Activated naive CD4-positive, alpha-beta T cell treated with Interleukin-2 at 50 U/mL for 16 hours (primary cell): ENCODE results near the gene TIPRL.
A peak's percentile ranks its signal among the peaks of the same experiment; 100 is the strongest.
"Not testable (repeated sequence)": the region's sequence is repeated elsewhere in the genome, so short reads cannot be mapped to it uniquely, and the experiment has no call there.

Source experiments
- DNase-seq: peaks from one replicate; pipeline ENCODE4 v3.0.0-alpha.2; 2020

The TIPRL gene

GRCh38 chr1:168159979-168160378 is 18.8 kb upstream of the TIPRL start:
- no peak for DNase-seq

- DNase-seq, result no peak
Measured at GRCh38 chr1:168161459-168161858, 17.3 kb upstream of the TIPRL start.

- DNase-seq, result no peak
Measured at GRCh38 chr1:168163670-168164069, 15.1 kb upstream of the TIPRL start.

GRCh38 chr1:168164771-168165170 is 14.0 kb upstream of the TIPRL start:
- DNase-seq, result no peak

- no peak for DNase-seq
Measured at GRCh38 chr1:168167806-168168205, 11.0 kb upstream of the TIPRL start.

GRCh38 chr1:168170564-168171508 is 7.9 kb upstream of the TIPRL start:
- no peak for DNase-seq

- no peak for DNase-seq
Measured at GRCh38 chr1:168172250-168172915, 6.4 kb upstream of the TIPRL start.

GRCh38 chr1:168178227-168178637 is 530 bp upstream of the TIPRL start:
- DNase-seq, result no peak

GRCh38 chr1:168179438-168180147 is 831 bp downstream of the TIPRL start:
- DNase-seq, result peak; percentile 3

- DNase-seq, result no peak
Measured at GRCh38 chr1:168180148-168180524, 1.4 kb downstream of the TIPRL start.

- not testable (repeated sequence) for DNase-seq
Measured at GRCh38 chr1:168181063-168181720, 2.4 kb downstream of the TIPRL start.

GRCh38 chr1:168187177-168187576 is 8.4 kb downstream of the TIPRL start:
- no peak for DNase-seq

GRCh38 chr1:168190403-168190802 is 11.6 kb downstream of the TIPRL start:
- DNase-seq, result no peak

- no peak for DNase-seq
Measured at GRCh38 chr1:168195199-168196135, 16.7 kb downstream of the TIPRL start.

- DNase-seq, result no peak
Measured at GRCh38 chr1:168199056-168199455, 20.3 kb downstream of the TIPRL start.

GRCh38 chr1:168202941-168203654 is 24.3 kb downstream of the TIPRL start:
- no peak for DNase-seq

- DNase-seq, result no peak
Measured at GRCh38 chr1:168206111-168206510, 27.3 kb downstream of the TIPRL start.

- DNase-seq, result not testable (repeated sequence)
Measured at GRCh38 chr1:168207673-168208072, 28.9 kb downstream of the TIPRL start.

- no peak for DNase-seq
Measured at GRCh38 chr1:168210312-168210711, 31.6 kb downstream of the TIPRL start.

GRCh38 chr1:168213349-168213748 is 34.6 kb downstream of the TIPRL start:
- DNase-seq, result no peak

GRCh38 chr1:168216171-168216570 is 37.4 kb downstream of the TIPRL start:
- no peak for DNase-seq
